Tibial nerve (tissue), 4 donors: Measurements from ENCODE around the gene C1orf52.
A peak's percentile ranks its signal among the peaks of the same experiment; 100 is the strongest.

ENCODE experiments used
- CTCF ChIP-seq, 5 experiments: fragments of 200-600 bp in 3 of 5; fragments of 450-650 bp in 2 of 5; sonication (generic) in 3 of 5; IDR thresholded peaks; one replicate each; pipeline ENCODE4 v1.5.1; 2016 to 2019; ENCODE audit warnings: antibody characterized with exemption in 5 of 5, mild to moderate bottlenecking in 3 of 5, moderate library complexity in 2 of 5
- EP300 ChIP-seq, 2 donors: sonication (generic); formaldehyde crosslinking; IDR thresholded peaks; one replicate each; pipeline ENCODE4 v1.6.1; 2017; ENCODE audit warnings: antibody characterized with exemption in 2 of 2, mild to moderate bottlenecking in 1 of 2

DNA sequence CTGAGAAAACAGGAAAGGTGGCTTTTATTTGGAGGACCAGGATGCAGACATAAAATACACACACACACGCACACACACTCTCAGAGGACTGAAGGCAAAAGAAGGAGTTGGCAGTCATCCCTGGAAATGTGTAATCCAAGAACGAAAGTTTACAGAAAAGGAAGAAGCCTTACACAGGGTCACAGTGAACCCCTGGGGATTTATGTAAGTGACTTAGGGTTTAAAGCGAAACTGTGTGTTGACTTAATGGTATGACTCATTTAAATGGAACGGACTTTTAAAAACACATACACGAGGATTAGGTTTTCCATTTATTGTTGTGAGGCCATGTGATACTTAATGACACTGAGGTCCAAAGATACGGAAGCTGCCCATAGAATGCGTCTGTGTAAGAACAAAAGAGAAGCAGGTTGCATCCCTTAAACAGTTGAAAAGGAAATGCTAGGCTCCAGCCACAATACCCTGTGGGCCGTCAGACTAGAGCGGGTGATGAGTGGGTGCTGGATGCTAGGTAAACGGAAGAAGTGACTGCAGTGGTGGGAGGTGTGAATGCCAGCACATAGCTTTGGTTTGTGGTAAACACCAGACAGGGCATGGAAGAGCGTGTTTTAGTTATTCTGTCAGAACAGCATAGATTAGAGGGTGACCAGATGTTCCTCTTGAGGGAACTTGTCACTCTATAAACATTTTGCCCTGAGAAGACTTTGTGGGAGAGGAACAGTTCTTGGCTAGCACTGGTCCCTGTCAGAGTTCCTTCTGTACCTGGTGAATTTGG, 38.6 kb upstream of the C1orf52 start:
- no peak for TF ChIP-seq CTCF (IDR thresholded peaks at IDR 0.05)
- TF ChIP-seq EP300 (IDR thresholded peaks at IDR 0.05) = peak; percentile 25 to 75
